RCC 7860 (cell line): ENCODE measurements around the gene KRTAP5-2.
"Not testable (repeated sequence)": the region's sequence is repeated elsewhere in the genome, so short reads cannot be mapped to it uniquely, and the experiment has no call there.

Experiments
- DNase-seq: peaks from one replicate; pipeline ENCODE4 v3.0.0-alpha.2; 2015; ENCODE audit warnings: low spot score
- FAIRE-seq: peaks from 2 replicates; lab custom pipeline; 2012; peaks lifted over from hg19 to GRCh38; lab: Jason Lieb, UNC

Gene KRTAP5-2

GRCh38 chr11:1597994-1598380 is at the start of gene KRTAP5-2:
TSS of gene KRTAP5-2 (minus strand) at chr11:1598294. CDS start at chr11:1598250, 44 bp downstream.
- no peak for FAIRE-seq
- no peak for DNase-seq

GRCh38 chr11:1646540-1646939 is 48.4 kb upstream of the KRTAP5-2 start:
- not testable (repeated sequence) for DNase-seq, FAIRE-seq

GRCh38 chr11:1645357-1645821 is 47.3 kb upstream of the KRTAP5-2 start:
- FAIRE-seq (no peak), DNase-seq (no peak)

GRCh38 chr11:1644601-1645356 is 46.7 kb upstream of the KRTAP5-2 start:
- FAIRE-seq (no peak), DNase-seq (no peak)

GRCh38 chr11:1643146-1643690 is 45.1 kb upstream of the KRTAP5-2 start:
- FAIRE-seq: no peak
- DNase-seq: no peak

GRCh38 chr11:1642288-1643145 is 44.4 kb upstream of the KRTAP5-2 start:
- FAIRE-seq (no peak), DNase-seq (no peak)

GRCh38 chr11:1641096-1641495 is 43.0 kb upstream of the KRTAP5-2 start:
- DNase-seq: no peak
- FAIRE-seq: no peak

- DNase-seq (no peak), FAIRE-seq (no peak)
Measured at GRCh38 chr11:1640076-1640946, 42.2 kb upstream of the KRTAP5-2 start.

- no peak for FAIRE-seq
- no peak for DNase-seq
Measured at GRCh38 chr11:1639666-1640065, 41.6 kb upstream of the KRTAP5-2 start.

- FAIRE-seq (no peak), DNase-seq (no peak)
Measured at GRCh38 chr11:1639102-1639620, 41.1 kb upstream of the KRTAP5-2 start.

- DNase-seq: no peak
Measured at GRCh38 chr11:1638344-1638743, 40.2 kb upstream of the KRTAP5-2 start.

GRCh38 chr11:1637628-1638027 is 39.5 kb upstream of the KRTAP5-2 start:
- FAIRE-seq: no peak
- DNase-seq: no peak

More at GRCh38 chr11:1638344-1638743, 40.2 kb upstream of the KRTAP5-2 start:
- FAIRE-seq: no peak

- FAIRE-seq (no peak), DNase-seq (no peak)
Measured at GRCh38 chr11:1636291-1636950, 38.3 kb upstream of the KRTAP5-2 start.

- FAIRE-seq: no peak
Measured at GRCh38 chr11:1633864-1634263, 35.8 kb upstream of the KRTAP5-2 start.

GRCh38 chr11:1632053-1632714 is 34.1 kb upstream of the KRTAP5-2 start:
- FAIRE-seq: no peak

More at GRCh38 chr11:1633864-1634263, 35.8 kb upstream of the KRTAP5-2 start:
- DNase-seq: no peak

GRCh38 chr11:1631066-1631568 is 33.0 kb upstream of the KRTAP5-2 start:
- no peak for DNase-seq
- no peak for FAIRE-seq

More at GRCh38 chr11:1632053-1632714, 34.1 kb upstream of the KRTAP5-2 start:
- no peak for DNase-seq

GRCh38 chr11:1630271-1630670 is 32.2 kb upstream of the KRTAP5-2 start:
- FAIRE-seq (no peak), DNase-seq (no peak)

GRCh38 chr11:1629326-1630185 is 31.5 kb upstream of the KRTAP5-2 start, which contains the start of gene KRTAP5-5:
TSS of gene KRTAP5-5 (plus strand) at chr11:1629775. CDS start at chr11:1629841, 66 bp downstream.
- FAIRE-seq (no peak), DNase-seq (no peak)
